Testis (tissue), 2 donors: ENCODE results near the gene ZBTB46.

ENCODE experiments used
- CTCF ChIP-seq, 3 experiments: fragments of 450-650 bp in 2 of 3; fragments of 200-600 bp in 1 of 3; sonication (generic) in 1 of 3; IDR thresholded peaks; one replicate each; pipeline ENCODE4 v1.5.1; 2016 to 2019; ENCODE audit warnings: antibody characterized with exemption in 3 of 3, mild to moderate bottlenecking in 2 of 3, moderate library complexity in 1 of 3
- POLR2A ChIP-seq: fragments of 450-650 bp; IDR thresholded peaks from one replicate; pipeline ENCODE4 v1.6.1; 2017; ENCODE audit warnings: antibody characterized with exemption, mild to moderate bottlenecking, moderate library complexity

GRCh38 chr20:63695424-63696305 is 135.4 kb downstream of the ZBTB46 start:
- TF ChIP-seq CTCF (IDR thresholded peaks at IDR 0.05) (no peak), POLR2A (no peak)
